ENCODE data around the gene GLCE.

GRCh38 chr15:69150336-69150735 lies 10.1 kb upstream of the GLCE start:
- no peak for TF ChIP-seq CTCF (IDR thresholded peaks at IDR 0.05; ENCODE audit: insufficient read depth, low read depth, low read length)
- TF ChIP-seq EZH2 (IDR thresholded peaks at IDR 0.05; ENCODE audit: insufficient read depth, low read length), result no peak
